ENCODE data around the gene NTRK2.

DNA sequence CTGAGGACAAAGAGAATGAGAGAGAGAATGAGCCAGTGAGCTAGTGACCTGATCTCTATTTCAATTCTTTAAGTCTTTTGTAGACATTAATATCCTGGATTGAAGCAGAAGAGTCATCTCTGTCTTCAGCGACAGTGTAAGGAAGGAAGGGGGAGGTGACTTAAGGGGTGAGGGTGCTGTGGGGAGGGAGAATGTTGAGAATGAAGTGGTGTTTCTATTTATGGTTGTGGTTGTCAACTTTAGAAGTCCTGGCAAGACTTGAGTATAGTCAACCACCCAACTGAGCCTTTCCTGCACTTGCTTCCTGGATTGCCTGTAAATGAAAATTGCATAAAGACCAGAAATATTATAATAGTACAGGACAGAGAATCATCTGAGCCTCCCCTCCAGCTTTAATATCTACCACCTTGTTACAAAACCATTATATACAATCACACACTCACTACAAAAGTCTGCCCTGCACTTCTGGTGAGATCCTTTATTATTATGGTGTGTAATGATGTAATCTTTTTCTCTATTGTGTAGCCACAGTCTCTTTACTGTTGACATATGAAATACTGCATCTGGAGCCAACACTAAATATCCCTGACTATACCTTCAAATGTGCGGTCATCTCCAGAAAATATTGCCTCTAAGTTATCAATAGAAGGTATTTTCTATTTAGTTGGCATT, 91.7 kb downstream of the NTRK2 start:
- TF ChIP-seq POLR2AphosphoS5 (IDR thresholded peaks at IDR 0.05) (no peak), EP300 (IDR thresholded peaks at IDR 0.05) (no peak)
- TF ChIP-seq, protein P1, sequence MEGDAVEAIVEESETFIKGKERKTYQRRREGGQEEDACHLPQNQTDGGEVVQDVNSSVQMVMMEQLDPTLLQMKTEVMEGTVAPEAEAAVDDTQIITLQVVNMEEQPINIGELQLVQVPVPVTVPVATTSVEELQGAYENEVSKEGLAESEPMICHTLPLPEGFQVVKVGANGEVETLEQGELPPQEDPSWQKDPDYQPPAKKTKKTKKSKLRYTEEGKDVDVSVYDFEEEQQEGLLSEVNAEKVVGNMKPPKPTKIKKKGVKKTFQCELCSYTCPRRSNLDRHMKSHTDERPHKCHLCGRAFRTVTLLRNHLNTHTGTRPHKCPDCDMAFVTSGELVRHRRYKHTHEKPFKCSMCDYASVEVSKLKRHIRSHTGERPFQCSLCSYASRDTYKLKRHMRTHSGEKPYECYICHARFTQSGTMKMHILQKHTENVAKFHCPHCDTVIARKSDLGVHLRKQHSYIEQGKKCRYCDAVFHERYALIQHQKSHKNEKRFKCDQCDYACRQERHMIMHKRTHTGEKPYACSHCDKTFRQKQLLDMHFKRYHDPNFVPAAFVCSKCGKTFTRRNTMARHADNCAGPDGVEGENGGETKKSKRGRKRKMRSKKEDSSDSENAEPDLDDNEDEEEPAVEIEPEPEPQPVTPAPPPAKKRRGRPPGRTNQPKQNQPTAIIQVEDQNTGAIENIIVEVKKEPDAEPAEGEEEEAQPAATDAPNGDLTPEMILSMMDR (IDR thresholded peaks at IDR 0.05) = no peak

Measured in gastroesophageal sphincter (tissue), 3 donors.